H9 (cell line): ENCODE measurements around the gene PLRG1. TPM values are rescaled to one million over a fixed set of nuclear protein-coding genes. Genes with fewer than 3 reads are reported as not detected.

Experiments used
- DNase-seq: peaks from one replicate; pipeline ENCODE4 v3.0.0-alpha.2; 2017
- H2AFZ ChIP-seq: one replicate; pipeline ENCODE4 v1.6.1; 2013; ENCODE audit warnings: mild to moderate bottlenecking, low read length, control low read depth, moderate library complexity
- H2AK5ac ChIP-seq: 2 replicates; pipeline ENCODE4 v1.6.1; 2013; ENCODE audit warnings: low read length, control low read depth, mixed read lengths; ENCODE audit not compliant: insufficient read length
- H2BK120ac ChIP-seq: one replicate; pipeline ENCODE4 v1.6.1; 2013; ENCODE audit warnings: low read depth, mild to moderate bottlenecking, low read length, control low read depth, inconsistent platforms; ENCODE audit not compliant: poor library complexity, severe bottlenecking
- H2BK12ac ChIP-seq: 2 replicates; pipeline ENCODE4 v1.6.1; 2013; ENCODE audit warnings: low read length, control low read depth, mixed read lengths, low read depth; ENCODE audit not compliant: insufficient read length
- H2BK15ac ChIP-seq: 2 replicates; pipeline ENCODE4 v1.6.1; 2013; ENCODE audit warnings: low read depth, low read length, control low read depth
- H2BK20ac ChIP-seq: one replicate; pipeline ENCODE4 v1.6.1; 2013; ENCODE audit warnings: low read depth, mild to moderate bottlenecking, low read length, control low read depth, inconsistent platforms; ENCODE audit not compliant: poor library complexity, severe bottlenecking
- H2BK5ac ChIP-seq: 2 replicates; pipeline ENCODE4 v1.6.1; 2013; ENCODE audit warnings: low read length, control low read depth, mixed read lengths; ENCODE audit not compliant: insufficient read length
- H3K14ac ChIP-seq: 2 replicates; pipeline ENCODE4 v1.6.1; 2013; ENCODE audit warnings: low read length, control low read depth; ENCODE audit not compliant: insufficient read depth
- H3K18ac ChIP-seq: 2 replicates; pipeline ENCODE4 v1.6.1; 2013; ENCODE audit warnings: low read depth, mild to moderate bottlenecking, mixed read lengths, low read length, control low read depth; ENCODE audit not compliant: insufficient read length
- H3K23ac ChIP-seq: 2 replicates; pipeline ENCODE4 v1.6.1; 2013; ENCODE audit warnings: low read length, control low read depth, mixed read lengths, low read depth; ENCODE audit not compliant: insufficient read length
- H3K23me2 ChIP-seq: 2 replicates; pipeline ENCODE4 v1.6.1; 2013; ENCODE audit warnings: low read depth, mild to moderate bottlenecking, mixed read lengths, low read length, control low read depth; ENCODE audit not compliant: insufficient read length, poor library complexity, severe bottlenecking
- H3K27ac ChIP-seq: 2 replicates; pipeline ENCODE4 v1.5.1; 2013; ENCODE audit warnings: low read length, control low read depth, mixed read lengths, low read depth; ENCODE audit not compliant: insufficient read length
- H3K27me3 ChIP-seq: 2 replicates; pipeline ENCODE4 v1.6.1; 2013; ENCODE audit warnings: low read length, control low read depth, inconsistent platforms; ENCODE audit not compliant: insufficient read depth
- H3K4ac ChIP-seq: 2 replicates; pipeline ENCODE4 v1.6.1; 2013; ENCODE audit warnings: low read depth, mild to moderate bottlenecking, control low read depth, inconsistent platforms, low read length, moderate library complexity
- H3K4me1 ChIP-seq: 2 replicates; pipeline ENCODE4 v1.6.1; 2013; ENCODE audit warnings: low read length, control low read depth, inconsistent platforms; ENCODE audit not compliant: insufficient read depth
- H3K4me2 ChIP-seq: 2 replicates; pipeline ENCODE4 v1.6.1; 2013; ENCODE audit warnings: low read length, control low read depth, mixed read lengths; ENCODE audit not compliant: insufficient read length, insufficient read depth
- H3K56ac ChIP-seq: 2 replicates; pipeline ENCODE4 v1.6.1; 2013; ENCODE audit warnings: low read depth, mild to moderate bottlenecking, mixed read lengths, low read length, control low read depth; ENCODE audit not compliant: insufficient read length
- H3K79me1 ChIP-seq: 2 replicates; pipeline ENCODE4 v1.6.1; 2013; ENCODE audit warnings: low read depth, mild to moderate bottlenecking, moderate library complexity, low read length, control low read depth, inconsistent platforms; ENCODE audit not compliant: insufficient read depth, poor library complexity, severe bottlenecking
- H3K79me2 ChIP-seq: 2 replicates; pipeline ENCODE4 v1.6.1; 2013; ENCODE audit warnings: low read length, control low read depth, inconsistent platforms; ENCODE audit not compliant: insufficient read depth
- H3K9ac ChIP-seq: 2 replicates; pipeline ENCODE4 v1.6.1; 2013; ENCODE audit warnings: low read length, control low read depth, mixed read lengths; ENCODE audit not compliant: insufficient read length; ENCODE audit errors: extremely low read depth
- H3K9me3 ChIP-seq: one replicate; pipeline ENCODE4 v1.6.1; 2013; ENCODE audit warnings: low read depth, low read length, inconsistent platforms; ENCODE audit not compliant: control insufficient read depth
- H3T11ph ChIP-seq: one replicate; pipeline ENCODE4 v1.6.1; 2013; ENCODE audit warnings: mild to moderate bottlenecking, low read length, control low read depth, inconsistent platforms
- H4K20me1 ChIP-seq: one replicate; pipeline ENCODE4 v1.6.1; 2013; ENCODE audit not compliant: control insufficient read depth, insufficient read length, insufficient read depth
- H4K5ac ChIP-seq: 2 replicates; pipeline ENCODE4 v1.6.1; 2013; ENCODE audit warnings: low read depth, mild to moderate bottlenecking, mixed read lengths, low read length, control low read depth; ENCODE audit not compliant: insufficient read length
- H4K8ac ChIP-seq: replicated peaks from 2 replicates; pipeline ENCODE4 v1.6.1; 2013; ENCODE audit warnings: low read length, control low read depth, mixed read lengths, low read depth; ENCODE audit not compliant: insufficient read length
- H4K91ac ChIP-seq: 2 replicates; pipeline ENCODE4 v1.6.1; 2013; ENCODE audit warnings: low read depth, mild to moderate bottlenecking, moderate library complexity, mixed read lengths, low read length, control low read depth; ENCODE audit not compliant: insufficient read length
- H3K27ac Mint-ChIP-seq, 3 experiments: 2 replicates in 2 of 3; 3 replicates in 1 of 3; pipeline ENCODE4 v1.8.0; 2020 to 2021; ENCODE audit warnings: mixed read lengths in 3 of 3, mild to moderate bottlenecking in 1 of 3, moderate library complexity in 1 of 3
- H3K27me3 Mint-ChIP-seq: 2 replicates; pipeline ENCODE4 v1.8.0; 2021; ENCODE audit warnings: low read depth, mild to moderate bottlenecking, moderate library complexity, mixed read lengths
- H3K36me3 Mint-ChIP-seq, 3 experiments: 2 replicates in 2 of 3; 3 replicates in 1 of 3; pipeline ENCODE4 v1.8.0; 2020 to 2021; ENCODE audit warnings: low read depth in 3 of 3, mixed read lengths in 3 of 3; ENCODE audit not compliant: insufficient read depth in 1 of 3
- H3K4me1 Mint-ChIP-seq, 2 experiments: 2 replicates each; pipeline ENCODE4 v1.8.0; 2020; ENCODE audit warnings: mixed read lengths in 2 of 2
- H3K4me3 Mint-ChIP-seq, 2 experiments: 2 replicates in 1 of 2; 3 replicates in 1 of 2; pipeline ENCODE4 v1.8.0; 2020 to 2021; ENCODE audit warnings: mild to moderate bottlenecking in 2 of 2, mixed read lengths in 2 of 2, moderate library complexity in 1 of 2
- H3K9me3 Mint-ChIP-seq, 2 experiments: 2 replicates in 1 of 2; 3 replicates in 1 of 2; pipeline ENCODE4 v1.8.0; 2020; ENCODE audit warnings: mild to moderate bottlenecking in 2 of 2, mixed read lengths in 2 of 2, moderate library complexity in 1 of 2
- CTCF ChIP-seq: fragments of 200-600 bp; sonication (generic); conservative IDR thresholded peaks from 3 replicates; pipeline ENCODE4 v1.8.0; 2021; ENCODE audit warnings: antibody characterized with exemption, mild to moderate bottlenecking
- WGBS: extraction: QIAGEN DNeasy Blood & Tissue Kit; methylation state at CpG from one replicate; pipeline ENCODE4 v1.1.7; 2013; ENCODE audit warnings: missing lambda C conversion rate, low lambda C conversion rate, mixed read lengths; ENCODE audit not compliant: insufficient read length; ENCODE audit errors: extremely low coverage; 5-methylcytosine and 5-hydroxymethylcytosine counted together
- total RNA-seq: library from RNA; stranded (reverse); gene quantifications from 2 replicates; pipeline ENCODE4 v1.2.1, GENCODE V29; 2021

Gene PLRG1
- total RNA-seq, 1 experiment from 2014 or later: 113 TPM

- Histone ChIP-seq H3T11ph (no peak overlapping the region), H3K27me3 (no peaks in the 10 kb centered on the region), H2BK5ac (no peak overlapping the region), H4K5ac (no peak overlapping the region), H3K4me2 (no peak overlapping the region), H3K18ac (no peak overlapping the region), H2BK120ac (no peak overlapping the region), H3K14ac (no peak overlapping the region), H3K79me1 (no peaks in the 10 kb centered on the region), H2BK12ac (no peak overlapping the region), H2AK5ac (no peak overlapping the region), H4K91ac (no peak overlapping the region), H4K20me1 (no peaks in the 10 kb centered on the region), H2BK20ac (no peak overlapping the region), H3K23me2 (no peaks in the 10 kb centered on the region), H2BK15ac (no peak overlapping the region), H3K23ac (no peak overlapping the region), H3K4me1 (no peaks in the 10 kb centered on the region), H3K27ac (no peak overlapping the region), H2AFZ (no peak overlapping the region), H3K4ac (no peak overlapping the region), H3K9me3 (no peaks in the 10 kb centered on the region), H3K9ac (no peak overlapping the region), H3K56ac (no peak overlapping the region), H4K8ac (no peak overlapping the region), H3K79me2 (no peaks in the 10 kb centered on the region)
- no peaks in the 10 kb centered on the region for H3K27me3 Mint-ChIP-seq
- DNase-seq: no peak
- H3K4me1 Mint-ChIP-seq: no peaks in the 10 kb centered on the region
- no peak overlapping the region for H3K27ac Mint-ChIP-seq
- no peak overlapping the region for H3K4me3 Mint-ChIP-seq
- no CpG with 5 or more reads among the region's 5 CpGs for WGBS
- TF ChIP-seq CTCF: no peak
- no peaks in the 10 kb centered on the region for H3K36me3 Mint-ChIP-seq
- H3K9me3 Mint-ChIP-seq: no peaks in the 10 kb centered on the region
Observed at GRCh38 chr4:154573190-154573870, 23.1 kb upstream of the PLRG1 start.
